GOT3 (cell line): ENCODE measurements around the gene TRAPPC12.
"Not testable (repeated sequence)": the region's sequence is repeated elsewhere in the genome, so short reads cannot be mapped to it uniquely, and the experiment has no call there.

Experiments used
- DNase-seq: peaks from one replicate; lab custom pipeline; 2025; ENCODE audit warnings: mixed read lengths; lab: John Stamatoyannopoulos, UW

TRAPPC12 gene

DNA sequence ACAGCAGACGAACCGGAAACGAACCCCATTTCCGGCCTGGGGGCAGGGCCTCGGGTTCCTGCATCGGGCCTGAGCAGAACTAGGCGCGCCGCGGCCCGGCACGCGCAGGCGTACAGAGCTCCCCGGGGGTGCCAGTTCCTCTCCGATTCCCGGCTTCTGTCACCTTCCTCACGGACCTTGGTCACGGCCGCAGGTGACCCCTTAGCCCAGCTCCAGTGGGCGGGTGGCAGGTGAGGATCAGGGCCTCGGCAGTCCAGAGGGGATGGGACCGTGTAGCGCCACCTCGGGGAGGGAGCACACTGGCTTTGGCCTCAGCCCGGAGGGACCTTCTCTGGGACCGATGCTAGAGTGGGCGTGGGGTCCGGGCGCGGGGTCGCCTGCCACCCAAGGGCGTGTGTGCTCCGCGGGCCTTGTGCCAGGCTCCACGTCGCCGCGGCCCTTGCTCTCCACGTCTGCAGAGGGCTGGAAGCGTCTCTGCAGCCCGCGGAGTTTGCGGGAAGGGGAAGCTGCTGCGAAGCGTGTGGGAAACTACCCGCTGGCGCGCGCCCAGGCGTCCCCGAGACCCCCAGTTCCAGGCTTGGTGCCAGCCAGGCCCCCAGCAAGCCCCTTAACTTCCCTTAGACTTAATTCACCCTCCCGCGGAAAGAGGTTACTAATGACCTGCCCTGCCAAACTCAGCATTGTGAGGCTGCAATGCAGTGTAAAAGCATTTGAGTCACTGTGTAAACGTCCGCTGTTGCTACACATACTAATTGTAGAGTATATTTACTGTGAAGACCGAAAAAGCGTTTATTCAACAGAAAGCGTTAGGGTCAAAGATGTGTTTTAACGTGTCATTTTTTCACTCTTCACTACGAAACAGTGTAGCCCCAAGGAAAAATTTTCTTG is at the start of gene TRAPPC12:
Gene TRAPPC12, plus strand, starts transcription at position 48 of the 888 bp plus-strand sequence. CDS start 7,930 bp downstream, outside the sequence.
- DNase-seq = peak; percentile 60

DNA sequence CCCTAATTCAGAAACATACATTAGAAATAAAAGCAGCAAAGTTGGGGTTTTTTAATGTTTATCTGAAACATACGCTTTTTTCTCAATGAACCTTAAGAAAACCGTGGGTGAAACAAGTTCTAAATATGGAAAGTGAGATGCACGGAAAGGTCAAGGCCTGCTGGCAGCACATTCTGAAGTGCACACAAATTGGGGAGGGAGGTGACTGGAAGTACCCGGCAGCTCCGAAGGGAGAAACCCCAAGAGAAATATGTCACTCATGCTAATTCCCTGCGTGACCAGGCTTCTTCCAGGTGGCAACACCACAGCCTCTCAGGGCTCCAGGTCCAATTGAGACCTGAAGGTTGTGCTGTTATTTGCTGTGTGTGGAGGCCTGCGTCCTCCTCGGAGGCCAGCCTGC is 47.4 kb upstream of the TRAPPC12 start:
- DNase-seq = no peak

DNA sequence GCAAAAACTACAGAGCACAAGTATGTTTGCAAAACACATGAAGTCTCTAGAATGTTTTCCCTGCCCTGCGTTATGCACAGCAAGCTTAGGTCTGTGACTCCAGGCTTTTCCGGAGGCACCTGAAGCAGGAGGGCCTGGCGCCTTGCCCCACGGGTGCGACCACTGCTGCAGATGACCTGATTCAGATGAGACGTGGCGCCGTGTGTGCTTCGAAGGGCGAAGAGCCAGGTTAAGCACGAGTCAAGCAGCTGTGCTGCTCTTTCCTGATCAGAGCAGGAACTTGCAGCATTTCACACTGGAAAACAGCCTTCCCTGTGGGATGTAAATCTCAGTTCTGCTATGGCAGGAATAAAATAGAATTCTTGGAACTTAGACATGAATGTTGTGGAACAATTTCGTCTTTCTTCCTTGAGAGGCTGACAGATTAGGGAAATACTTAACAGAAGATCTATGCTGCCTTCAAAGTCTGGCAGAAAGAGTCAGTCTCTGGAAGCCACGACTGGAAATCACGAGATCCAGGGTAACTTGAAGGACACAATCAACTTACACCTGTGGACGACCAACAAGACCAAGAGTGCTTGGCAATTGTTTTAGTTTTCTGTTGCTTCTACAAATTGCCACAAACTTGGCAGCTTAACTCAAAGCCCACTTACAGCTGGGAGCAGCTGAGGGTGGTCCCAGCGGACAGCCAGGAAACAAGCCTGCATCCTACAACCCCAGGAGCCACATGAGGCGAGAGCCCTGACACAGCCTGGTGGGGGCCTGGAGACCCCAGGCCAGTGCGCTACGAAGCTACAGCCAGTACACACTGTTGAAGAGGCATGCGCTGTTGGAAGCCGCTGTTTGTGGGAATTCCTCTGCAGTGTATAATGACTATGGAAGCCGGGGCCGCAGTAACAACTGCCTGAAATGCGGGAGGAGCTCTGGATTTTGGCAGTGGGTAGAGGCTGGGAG is 44.8 kb upstream of the TRAPPC12 start:
- no peak for DNase-seq

DNA sequence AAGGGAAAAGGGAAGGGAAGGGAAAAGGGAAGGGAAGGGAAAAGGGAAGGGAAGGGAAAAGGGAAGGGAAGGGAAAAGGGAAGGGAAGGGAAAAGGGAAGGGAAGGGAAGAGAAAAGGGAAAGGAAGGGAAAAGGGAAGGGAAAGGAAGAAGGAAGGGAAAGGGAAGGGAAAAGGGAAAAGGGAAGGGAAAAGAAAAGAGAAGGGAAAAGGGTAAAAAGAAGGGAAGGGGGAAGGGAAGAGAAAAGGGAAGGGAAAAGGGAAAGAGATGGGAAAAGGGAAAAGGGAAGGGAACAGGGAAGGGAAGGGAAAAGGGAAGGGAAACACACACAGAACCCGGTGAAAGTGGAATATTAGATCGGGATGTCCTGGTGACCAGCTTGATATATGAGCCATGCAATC is 42.6 kb upstream of the TRAPPC12 start:
- no peak for DNase-seq

DNA sequence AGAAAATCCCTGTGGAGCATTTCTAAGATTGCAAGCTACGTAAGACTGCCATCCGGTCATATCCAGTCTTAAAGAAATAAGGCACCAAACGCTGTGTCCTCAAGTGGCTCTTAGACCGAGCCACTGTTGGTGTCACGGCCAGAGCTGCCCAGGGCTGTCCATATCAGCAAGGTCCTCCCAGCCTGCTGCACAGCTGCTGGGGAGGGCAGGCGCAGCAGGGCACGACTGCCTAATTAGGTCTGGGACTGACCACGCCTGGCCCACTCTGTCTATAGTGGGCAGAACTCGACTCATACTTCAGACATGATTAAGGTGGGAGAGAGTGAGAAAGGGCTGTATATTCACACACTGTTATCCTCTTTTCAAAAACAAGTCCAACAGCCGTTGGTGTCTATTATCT is 41.2 kb upstream of the TRAPPC12 start:
- DNase-seq = no peak

DNA sequence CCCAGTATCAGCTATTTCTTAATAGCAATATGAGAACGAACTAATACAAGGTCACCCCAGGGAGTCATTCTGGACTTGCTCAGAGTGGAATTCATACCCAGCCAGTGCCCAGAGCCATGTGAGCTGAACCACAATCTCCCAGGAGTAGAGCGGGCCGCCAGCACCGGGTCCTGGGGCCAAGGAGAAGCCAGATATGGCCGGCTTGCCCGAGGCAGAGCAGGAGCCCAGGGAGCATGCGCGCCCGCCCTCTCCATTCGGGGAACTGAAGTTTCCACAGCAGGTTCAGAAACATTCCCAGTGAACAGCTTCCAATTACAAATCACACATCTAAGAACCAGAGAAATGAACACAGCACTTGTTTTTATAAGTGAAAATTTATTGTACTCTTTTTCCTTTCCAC is 39.4 kb upstream of the TRAPPC12 start:
- no peak for DNase-seq

DNA sequence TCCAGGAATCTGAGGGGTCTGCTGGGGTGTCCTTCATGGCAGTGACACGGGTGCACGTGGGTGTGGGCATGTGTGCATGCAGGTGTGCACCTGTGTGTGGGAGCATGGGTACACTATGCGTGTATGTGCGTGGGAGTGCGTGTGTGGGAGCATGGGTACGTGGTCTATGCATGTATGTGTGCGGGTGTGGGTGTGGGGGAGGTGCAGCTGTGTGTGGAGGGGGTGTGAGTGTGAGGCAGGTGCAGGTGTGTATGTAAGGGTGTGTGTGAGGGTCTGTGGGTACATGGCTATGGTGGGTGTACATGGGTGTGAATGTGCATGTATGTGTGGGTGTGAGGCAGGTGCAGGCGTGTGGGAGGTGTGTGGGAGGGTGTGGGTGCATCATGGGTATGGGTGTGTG is 38.2 kb upstream of the TRAPPC12 start:
- DNase-seq = no peak

DNA sequence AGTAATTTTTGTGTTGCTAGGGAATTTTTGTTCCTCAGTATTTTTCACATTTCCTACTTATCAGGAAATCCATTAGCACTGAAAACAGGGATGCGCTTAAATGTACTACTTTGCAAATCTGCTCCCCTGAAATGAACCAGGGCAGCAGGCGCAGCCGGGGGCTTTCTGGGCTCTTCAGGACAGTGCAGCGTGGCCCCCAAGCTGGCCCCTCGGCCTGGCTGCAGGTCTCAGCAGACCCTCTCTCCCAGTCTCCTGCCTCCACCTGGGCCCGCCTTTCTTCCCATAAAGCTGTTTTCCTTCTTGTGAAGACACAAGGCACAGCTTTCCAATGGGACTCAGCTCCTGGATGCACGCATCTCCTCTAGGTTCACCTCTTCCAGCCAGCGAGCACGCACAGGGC is 37.2 kb upstream of the TRAPPC12 start:
- DNase-seq = no peak

DNA sequence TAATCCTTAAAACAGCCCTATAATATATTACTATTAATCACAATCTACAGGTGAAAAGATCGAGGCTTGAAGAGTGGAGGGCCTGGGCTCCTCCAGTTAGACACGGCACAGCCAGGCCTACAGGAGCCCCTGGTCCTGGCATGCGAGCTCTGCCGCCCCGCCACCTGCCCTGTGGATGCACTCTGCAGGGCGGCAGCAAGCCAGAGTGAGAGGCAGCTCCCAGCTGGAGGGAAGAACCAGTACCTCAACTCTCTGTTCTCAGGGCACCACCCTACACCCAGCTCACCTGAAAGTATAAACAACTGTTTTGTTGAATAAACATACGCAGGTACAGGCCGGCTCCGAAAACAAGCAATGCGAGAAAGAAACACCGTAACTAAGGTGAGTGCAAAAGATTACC is 36.5 kb upstream of the TRAPPC12 start:
- no peak for DNase-seq

DNA sequence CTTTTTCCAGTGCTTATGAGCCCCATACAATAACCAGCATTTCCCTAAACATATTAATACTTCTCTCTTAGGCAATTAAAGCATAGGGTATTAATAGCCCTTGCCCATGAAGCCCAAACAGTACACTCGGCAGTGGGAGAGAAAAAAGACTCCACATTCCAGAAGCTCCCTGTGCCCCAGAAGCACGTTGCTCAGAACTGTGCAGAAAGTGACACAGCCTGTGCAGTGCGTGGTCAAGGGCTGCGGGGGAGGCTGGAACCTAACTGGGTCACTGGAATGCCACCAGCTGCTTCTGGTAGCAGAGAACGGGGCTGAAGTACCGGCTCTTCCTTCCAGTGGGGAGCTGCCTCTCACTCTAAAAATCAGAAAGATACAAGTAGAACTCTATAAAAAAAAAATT is 34.6 kb upstream of the TRAPPC12 start:
- no peak for DNase-seq

DNA sequence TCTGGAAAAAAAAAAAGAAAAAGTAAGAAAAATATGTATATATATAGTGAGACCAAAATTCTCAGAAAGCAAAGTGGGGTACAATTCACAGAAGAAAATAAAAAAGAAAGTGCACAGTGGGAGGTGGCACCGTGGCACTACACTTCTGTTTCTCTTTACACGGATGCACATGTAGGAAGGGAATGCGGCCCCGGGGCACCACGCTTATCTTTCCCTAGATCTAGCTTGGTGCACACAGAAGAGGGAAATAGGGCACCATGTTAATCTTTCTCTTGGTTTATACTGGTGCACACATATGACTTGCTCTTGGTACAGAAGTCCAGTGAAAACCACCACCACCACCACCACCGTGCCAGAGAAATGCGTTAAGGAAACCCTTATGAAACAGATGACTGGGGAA is 33.9 kb upstream of the TRAPPC12 start:
- no peak for DNase-seq

DNA sequence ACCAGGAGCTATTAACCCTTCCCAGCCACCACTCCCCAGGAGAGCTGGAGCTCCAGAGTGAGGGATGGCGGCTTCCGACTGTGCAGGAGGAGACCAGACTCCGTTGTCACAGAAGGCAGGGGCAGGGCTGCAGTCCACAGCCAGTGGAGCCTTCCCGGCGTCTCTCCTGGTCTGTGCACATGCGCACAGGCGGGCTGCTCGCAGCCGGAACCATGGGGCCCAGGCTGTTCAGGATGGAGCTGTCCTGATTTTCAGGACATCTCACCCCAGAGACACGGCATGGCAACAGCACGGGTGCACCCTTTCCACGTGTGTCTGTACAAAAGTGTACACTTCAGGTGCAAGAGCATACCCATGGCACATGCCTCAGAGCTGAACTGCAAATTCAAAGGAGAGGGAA is 30.7 kb upstream of the TRAPPC12 start:
- DNase-seq = no peak

DNA sequence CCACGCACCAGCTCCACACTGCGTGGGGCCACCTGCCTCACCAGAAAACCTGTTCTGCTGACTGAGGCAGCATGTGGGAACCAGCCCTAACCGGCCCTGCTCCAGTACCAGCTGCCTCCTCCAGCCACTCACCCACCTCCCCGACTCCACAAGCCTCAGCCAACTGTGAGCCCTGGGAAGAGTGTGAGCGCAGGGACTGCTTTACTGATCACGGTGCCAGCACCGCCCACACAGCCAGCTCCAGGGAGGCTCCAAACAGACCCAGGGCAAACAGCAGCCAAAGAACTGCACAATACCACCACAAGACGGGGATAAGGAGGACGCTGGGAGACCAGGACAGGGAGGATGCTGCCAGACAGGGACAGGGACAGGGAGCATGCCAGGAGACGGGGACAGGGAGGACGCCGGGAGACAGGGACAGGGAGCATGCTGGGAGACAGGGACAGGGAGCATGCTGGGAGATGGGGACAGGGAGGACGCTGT is 30.2 kb upstream of the TRAPPC12 start:
- DNase-seq = no peak

DNA sequence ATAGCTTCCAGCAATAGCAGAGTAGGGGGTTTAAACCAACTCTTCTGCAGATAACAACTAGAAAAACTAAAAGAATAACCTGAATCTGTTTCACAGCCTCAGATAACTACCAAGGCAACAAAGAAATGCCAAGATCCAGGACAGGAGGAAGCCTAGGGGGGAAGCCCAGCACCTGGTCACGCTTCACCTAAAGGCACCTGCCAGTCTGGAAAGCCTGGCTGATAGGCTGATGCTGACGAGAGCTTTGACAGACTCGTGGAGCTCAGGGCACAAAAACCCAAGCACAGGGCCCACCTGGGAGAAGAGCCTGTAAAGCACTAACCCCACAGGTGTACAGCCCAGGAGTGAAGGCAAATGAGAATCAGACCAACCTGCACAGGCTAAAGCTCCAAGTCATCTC is 24.5 kb upstream of the TRAPPC12 start:
- no peak for DNase-seq

DNA sequence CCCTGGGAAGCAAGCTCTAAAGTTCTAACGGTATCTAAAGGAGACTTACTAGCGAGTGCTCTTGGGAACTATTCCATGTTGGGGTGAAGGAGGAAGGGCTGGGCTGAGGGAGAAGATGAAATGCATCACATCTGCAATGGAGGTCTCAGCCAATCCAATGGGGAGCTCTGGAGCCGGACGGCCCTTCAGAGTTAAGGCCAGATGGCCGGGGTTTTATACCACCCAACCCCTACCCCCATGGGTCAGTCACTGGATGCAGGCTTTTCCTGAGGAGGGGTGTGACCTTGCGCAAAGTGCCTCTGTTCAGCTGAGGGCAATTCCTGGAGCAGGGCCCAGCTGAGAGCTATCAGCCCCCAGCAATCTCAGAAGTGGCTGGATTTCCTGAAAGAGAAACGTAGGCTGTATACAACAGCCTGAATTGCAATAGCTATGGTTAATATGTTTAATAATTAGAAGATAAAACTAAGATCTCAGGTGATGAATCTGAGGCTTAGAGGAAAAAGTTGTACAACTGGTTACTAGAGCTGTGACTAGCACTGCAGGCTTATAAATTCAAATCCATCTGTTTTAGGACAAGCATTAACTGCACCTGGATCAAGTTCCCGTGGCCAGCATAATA is 23.4 kb upstream of the TRAPPC12 start:
- DNase-seq = no peak

DNA sequence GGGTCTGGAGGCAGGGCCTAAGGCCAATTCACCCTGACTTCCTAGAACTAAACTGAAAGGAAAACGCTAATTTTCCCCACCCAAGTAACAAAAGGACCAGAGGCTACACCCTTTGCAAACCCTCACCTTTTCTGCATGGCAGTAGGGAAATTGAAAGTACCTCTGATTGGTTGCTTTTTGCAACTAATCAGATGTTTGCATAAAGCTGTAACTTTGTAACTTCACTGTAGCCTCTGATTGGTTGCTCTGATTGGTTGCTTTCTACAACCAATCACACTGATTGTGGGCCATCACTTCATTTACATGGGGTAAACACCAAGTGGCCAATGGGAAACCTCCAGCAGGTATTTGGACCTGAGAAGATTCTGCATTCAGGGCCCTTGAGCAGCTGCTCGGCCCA is 22.7 kb upstream of the TRAPPC12 start:
- no peak for DNase-seq

DNA sequence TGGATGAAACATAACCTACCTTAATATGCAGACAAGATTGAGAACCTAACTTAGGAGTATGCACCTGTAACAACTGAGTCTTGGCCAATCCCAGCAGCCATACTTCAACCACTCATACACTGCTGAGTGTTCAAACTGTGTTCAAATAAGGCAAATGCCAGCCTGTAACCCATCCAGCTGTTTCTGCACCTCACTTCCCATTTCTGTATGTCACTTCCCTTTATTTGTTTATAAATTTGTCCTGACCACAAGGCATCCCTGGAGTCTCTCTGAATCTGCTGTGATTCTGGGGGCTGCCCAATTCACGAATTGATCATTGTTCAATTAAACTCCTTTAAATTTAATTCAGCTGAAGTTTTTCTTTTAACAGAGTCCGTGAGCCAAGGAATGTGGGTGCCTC is 22.0 kb upstream of the TRAPPC12 start:
- not testable (repeated sequence) for DNase-seq

DNA sequence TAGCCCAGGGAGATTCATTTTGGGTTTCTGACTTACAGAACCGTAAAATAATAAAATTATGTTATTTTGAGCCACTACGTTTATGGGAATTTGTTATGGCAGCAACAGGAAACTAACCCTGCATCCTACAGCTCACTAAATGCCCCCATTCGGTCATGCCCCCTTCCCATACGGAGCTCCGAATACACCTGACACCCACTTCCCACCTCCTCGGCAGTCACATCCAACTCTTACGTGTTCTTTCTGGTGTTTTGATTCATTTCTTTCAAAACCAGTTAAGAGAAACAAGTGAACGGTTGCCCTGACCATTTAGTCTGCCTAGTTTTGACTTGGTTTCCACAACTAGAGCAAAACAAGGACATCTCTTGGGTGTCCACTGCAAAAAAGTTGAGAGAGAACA is 21.6 kb upstream of the TRAPPC12 start:
- no peak for DNase-seq

DNA sequence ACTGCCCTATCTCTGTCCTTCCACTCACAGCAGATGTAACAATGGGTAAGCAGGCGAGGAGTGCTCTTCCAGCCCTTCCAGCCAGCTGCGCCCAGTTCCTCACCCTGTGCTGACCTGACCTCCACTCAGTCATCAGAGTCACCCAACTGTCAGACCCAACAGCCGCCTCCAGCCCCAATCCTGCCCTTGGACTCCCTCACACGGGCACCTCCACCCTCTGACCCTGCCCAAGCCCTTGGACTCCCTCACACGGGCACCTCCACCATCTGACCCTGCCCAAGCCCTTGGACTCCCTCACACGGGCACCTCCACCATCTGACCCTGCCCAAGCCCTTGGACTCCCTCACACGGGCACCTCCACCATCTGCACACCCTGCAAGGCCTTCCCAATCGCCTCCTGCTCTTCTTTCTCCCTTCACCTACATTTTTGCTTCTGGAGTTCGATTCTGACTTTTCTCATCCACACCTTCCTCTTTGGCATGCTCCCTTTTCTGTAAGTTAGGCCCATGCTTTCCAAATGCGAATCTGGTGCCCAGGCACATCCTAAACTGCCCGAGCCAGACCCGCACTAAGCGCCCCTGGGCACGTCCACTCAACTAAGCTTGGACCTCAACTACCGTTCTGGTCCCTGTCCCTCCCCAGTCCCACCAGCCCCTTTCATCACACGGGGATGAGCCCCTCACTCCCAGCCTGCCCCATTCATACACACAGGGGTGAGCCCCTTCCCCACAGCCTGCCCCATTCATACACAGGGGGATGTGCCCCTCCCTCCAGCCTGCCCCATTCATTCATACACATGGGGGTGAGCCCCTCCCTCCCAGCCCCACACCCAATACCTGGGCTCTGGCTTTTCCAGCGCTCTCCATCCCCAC is 17.7 kb upstream of the TRAPPC12 start:
- no peak for DNase-seq

DNA sequence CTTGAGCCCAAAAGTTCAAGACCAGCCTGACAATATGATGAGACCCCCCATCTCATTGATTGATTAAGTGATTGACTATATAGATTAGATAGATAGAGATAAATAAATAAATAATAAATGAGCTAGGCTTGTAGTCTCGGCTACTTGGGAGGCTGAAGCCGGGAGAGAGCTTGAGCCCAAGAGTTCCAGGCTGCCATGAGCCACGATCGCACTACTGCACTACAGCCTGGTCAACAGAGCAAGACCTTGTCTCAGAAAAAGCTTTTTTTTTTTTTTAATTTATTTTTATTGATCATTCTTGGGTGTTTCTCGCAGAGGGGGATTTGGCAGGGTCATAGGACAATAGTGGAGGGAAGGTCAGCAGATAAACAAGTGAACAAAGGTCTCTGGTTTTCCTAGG is 14.3 kb upstream of the TRAPPC12 start:
- DNase-seq = no peak

DNA sequence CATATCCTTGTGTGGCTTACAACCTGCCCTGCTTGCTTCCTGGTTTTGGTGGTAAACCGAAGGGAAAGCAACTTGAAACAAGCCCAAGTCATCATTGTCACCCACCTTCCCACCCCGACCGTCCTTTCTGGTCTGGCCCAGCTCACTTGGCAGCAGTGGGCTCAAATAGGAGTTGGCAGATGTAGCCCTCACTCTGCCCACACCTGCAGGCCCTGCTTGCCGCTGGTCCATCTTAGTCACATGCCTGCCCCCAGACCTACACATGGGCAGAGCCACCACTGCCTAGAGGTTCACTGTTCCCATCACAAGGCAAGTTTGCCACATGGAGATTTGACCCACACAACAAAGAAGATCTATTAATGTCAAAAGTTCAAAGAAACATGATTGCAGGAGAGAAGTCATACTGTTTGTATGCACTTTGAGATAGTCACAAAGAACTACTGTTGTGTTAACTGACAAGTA is 11.2 kb upstream of the TRAPPC12 start:
- no peak for DNase-seq
